Measurements from ENCODE around the gene HOXA6.

HOXA6 gene

DNA sequence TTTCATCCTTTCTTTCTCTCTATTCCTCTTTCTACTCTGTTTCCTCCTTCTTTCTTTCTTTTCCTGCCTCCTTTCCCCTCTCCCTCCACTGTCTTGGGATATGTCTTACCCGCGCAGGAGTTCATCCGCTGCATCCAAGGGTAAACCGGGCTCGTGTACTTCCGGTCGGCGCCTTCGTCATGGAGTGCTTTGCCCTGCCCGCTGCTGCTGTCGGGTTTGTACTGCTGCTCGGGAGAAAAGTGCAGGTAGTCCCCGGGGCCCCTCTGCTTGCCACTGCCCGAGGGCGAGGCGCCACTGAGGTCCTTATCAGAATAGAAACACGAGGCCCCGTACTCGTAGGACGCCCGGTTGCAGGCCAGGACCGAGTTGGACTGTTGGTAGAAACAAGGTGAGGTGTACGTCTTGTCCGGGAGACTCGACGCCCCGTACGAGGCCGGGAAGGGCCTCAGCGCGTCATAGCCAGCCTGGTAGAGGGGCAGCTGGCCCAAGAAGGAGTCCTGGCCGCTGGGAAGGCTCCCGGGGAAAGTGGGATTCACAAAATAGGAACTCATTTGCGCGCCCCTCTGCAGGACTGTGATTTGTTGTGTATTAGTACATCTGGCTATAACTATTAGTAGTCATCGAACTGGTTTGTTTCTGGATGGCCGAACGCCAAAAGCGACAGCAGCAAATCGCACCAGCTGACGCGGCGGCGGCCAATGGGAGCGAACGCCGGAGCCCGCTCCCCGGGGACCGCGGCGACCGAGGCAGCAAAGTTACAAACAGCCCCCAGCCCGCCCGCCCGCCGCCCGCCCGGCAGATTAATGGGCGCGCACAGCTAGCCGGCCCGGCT lies at the start of gene HOXA6:
Gene HOXA6, minus strand, starts transcription at position 576 of the 832 bp plus-strand sequence. Its CDS starts 25 bp downstream, at position 551.
- FAIRE-seq (no peak), DNase-seq (ENCODE audit: extremely low spot score, insufficient read length, low read depth) (no peak)

DNA sequence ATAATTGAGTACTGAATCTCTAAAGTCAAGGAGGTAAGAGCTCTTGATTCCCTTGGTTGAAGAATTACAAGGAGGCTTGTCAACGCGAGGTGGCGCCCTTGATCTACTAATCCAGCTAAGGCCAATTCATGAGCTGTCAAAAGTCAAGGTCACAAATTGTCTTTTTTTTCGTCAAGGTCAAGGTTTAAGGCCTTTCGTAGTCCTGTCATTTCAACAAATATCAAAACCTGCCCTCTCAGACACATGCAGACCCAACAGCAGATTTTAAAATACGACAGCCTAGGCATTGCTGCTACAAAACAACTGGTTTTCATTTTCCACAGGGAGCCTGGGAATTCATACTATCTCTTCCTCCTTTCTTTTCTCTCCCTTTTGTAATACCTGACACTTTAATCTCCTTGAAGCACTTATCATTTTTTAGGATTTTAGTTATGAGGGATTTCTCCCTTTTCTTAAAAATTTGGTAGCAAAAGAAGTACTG lies 48.8 kb upstream of the HOXA6 start:
- FAIRE-seq, result peak; percentile 86
- no peak for DNase-seq (ENCODE audit: extremely low spot score, insufficient read length, low read depth)

DNA sequence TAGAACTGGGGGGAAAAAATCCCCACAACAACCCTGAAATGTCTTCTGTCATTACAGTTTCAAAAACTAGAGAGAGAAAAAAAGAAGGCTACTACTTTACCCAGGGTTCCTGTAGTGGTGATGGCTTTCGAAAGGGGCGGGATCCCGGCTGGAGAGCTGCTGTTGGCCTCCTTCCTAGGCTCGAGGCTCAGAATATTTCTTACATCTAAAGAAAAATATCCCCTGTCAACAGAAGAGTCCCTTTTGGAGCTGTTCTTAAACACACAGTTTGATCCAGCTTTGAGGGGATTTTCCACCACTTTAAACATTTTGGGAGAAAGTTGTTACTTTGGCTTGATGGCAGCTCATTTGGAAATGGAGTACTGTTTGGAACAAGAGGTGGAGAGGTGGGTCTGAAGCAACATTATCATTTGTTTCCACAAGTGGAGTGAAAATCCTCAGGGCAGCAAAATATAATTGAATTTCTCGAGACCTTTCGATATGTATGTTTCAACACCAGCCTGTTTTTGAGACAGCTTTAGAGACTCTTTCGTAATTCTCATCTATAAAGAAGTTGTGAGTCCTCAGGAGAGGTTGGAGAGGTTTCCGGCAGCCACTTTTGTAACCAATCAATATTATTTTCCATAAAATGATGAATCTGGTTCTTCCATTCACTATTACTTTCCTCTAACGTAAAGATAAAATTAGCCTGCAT lies 47.3 kb upstream of the HOXA6 start:
- DNase-seq (ENCODE audit: extremely low spot score, insufficient read length, low read depth), result no peak
- no peak for FAIRE-seq

DNA sequence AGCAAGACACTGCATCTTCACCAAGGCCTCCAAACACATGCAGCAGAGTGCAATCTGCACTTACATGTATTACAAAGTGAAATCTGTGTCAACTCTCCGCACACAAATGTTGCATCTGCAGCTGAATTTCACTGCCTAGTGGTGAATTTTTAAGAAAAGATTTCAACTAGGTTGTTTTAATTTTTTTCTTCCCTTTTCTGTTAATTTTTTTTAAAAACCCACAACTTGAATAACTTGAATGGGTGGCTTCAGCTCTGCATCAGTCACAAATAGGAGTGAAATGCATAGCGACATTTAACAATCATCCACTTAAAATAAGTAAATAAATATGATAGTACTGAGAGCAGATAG lies 46.4 kb upstream of the HOXA6 start:
- no peak for DNase-seq (ENCODE audit: extremely low spot score, insufficient read length, low read depth)
- no peak for FAIRE-seq

DNA sequence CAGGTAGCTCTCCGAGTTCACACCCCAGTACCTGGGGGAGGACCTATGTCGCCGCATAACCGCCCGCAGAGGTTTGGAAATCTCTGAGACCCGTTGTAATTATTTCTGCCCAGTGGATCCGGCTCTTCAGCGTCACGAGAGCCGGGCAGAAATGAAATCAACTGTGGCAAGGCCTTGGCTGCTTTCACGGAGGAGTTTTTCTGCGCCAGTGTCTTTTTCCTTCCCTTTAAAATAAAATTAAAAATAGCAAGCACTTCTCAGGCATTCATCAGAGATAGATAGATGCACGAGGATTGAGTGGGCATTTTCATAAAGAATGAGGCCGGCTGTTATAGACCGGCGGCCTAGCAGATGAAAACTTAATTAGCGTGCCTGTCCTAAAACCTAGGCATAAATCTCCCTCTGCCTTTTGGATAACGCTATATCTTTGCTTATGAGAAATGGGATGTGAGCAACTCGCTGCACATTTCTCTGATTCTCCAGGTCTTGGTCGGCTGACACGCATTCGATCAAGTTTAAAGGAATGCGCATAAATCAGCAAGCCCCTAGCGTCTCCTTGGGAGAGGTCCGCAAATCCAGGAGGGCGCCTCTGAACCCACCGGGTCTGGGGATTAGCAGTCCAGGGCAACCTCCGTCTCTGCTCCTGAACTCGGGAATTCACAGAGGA lies 45.9 kb upstream of the HOXA6 start:
- FAIRE-seq (no peak), DNase-seq (ENCODE audit: extremely low spot score, insufficient read length, low read depth) (no peak)

GRCh38 chr7:27192546-27193334 lies 45.2 kb upstream of the HOXA6 start:
- FAIRE-seq (no peak), DNase-seq (ENCODE audit: extremely low spot score, insufficient read length, low read depth) (no peak)

- no peak for FAIRE-seq
- DNase-seq (ENCODE audit: extremely low spot score, insufficient read length, low read depth), result no peak
Measured at GRCh38 chr7:27191833-27192545, 44.4 kb upstream of the HOXA6 start.

GRCh38 chr7:27191161-27191731 lies 43.7 kb upstream of the HOXA6 start:
- FAIRE-seq, result no peak
- DNase-seq (ENCODE audit: extremely low spot score, insufficient read length, low read depth), result no peak

DNA sequence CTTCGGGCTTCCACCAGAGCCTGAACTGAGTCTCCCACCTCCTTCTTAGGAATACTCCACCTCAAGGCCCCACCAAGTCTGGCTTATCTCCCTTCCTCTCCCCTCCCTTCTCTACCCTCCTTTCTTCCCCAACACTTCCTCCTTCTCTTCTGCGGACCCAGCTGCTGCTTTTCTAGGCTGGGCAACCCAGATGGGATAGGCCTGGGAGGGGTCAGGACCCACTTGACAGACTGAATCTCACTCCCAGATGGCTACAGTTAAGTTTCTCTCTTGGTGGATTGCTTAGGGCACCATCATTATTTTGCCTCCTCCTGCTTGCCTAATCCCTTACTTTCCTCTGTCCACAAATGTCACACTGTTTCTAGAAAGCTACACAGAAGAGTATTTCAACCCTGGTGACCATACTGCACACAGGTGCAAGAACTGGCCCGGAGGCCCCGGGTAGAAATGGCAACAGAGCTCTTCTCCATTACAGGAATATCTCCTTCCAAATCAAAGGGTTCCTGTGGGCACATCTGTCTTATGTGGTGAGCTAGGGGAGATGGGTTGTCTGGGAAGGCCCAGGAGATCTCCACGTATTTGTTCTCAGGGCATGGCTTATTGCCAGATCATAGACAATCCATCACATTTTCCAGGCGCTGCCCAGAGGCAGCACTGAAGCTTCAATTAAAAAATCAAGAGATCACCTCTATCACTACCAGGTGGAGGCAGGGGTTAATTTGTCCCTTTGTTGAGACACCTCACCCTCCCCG lies 42.6 kb upstream of the HOXA6 start:
- no peak for FAIRE-seq

GRCh38 chr7:27189295-27189996 lies 41.9 kb upstream of the HOXA6 start:
- no peak for DNase-seq (ENCODE audit: extremely low spot score, insufficient read length, low read depth)
- no peak for FAIRE-seq

More for the DNA sequence above, 42.6 kb upstream of the HOXA6 start:
- no peak for DNase-seq (ENCODE audit: extremely low spot score, insufficient read length, low read depth)

DNA sequence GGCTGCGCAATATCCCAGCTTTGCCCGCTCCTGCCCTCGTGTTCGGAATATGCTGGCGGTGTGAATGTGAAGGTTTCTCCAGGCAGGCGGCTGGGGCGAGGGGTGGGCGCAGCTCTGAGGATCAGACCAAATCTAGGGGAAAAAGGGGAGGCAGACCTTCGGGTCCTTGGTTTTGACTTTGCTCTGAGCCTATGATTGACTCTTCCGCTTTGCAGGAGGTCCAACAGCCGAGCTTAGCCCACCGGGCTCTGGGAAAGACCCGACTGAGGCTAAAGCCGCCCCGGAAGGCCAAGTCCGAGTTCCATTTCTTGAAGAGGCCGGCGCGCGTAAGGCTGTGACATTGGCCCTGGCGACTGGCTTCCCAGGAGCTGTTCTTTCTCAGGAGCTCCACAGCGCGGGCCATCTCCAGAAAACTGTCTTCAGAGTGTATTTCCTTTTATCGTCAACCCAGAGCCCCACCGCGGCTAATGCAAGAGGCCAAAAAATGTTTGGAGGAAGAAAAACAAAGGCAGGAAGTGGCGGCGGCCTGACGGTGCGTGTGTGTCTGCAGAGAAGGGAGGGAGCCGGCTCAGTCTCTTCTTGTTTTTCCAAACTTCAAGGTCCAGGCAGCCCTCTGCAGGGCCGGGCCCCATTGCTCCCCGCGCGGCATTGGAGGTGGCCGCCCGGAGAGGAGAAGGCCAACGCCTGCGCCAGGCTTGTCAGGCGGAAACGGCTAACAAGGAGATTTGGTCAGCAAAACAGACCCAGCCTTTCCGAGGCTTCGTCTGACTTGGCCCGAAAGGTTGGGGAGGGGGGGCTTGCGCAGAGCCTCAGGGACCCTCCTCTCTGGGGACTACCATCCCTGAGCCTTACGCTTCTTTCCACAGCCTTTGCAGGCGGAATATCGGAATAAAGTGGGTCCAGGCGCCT lies 41.1 kb upstream of the HOXA6 start:
- DNase-seq (ENCODE audit: extremely low spot score, insufficient read length, low read depth) (no peak), FAIRE-seq (no peak)

- DNase-seq (ENCODE audit: extremely low spot score, insufficient read length, low read depth) (no peak), FAIRE-seq (no peak)
Measured at GRCh38 chr7:27187475-27188385, 40.2 kb upstream of the HOXA6 start.

- no peak for DNase-seq (ENCODE audit: extremely low spot score, insufficient read length, low read depth)
- FAIRE-seq, result no peak
Measured at GRCh38 chr7:27186668-27187474, 39.3 kb upstream of the HOXA6 start.

GRCh38 chr7:27185854-27186667 lies 38.5 kb upstream of the HOXA6 start:
- FAIRE-seq, result no peak

More at GRCh38 chr7:27185854-27186667, 38.5 kb upstream of the HOXA6 start:
- no peak for DNase-seq (ENCODE audit: extremely low spot score, insufficient read length, low read depth)
